Measurements from ENCODE around the gene LHPP.

- TF ChIP-seq CTCF (IDR thresholded peaks at IDR 0.05) (no peak), POLR2A (IDR thresholded peaks at IDR 0.05) (no peak)
Observed at GRCh38 chr10:124643330-124644009, 181.8 kb downstream of the LHPP start.
